Body of pancreas (tissue), 4 donors: ENCODE results near the gene IPPK. TPM values are rescaled to one million over a fixed set of nuclear protein-coding genes. Genes with fewer than 3 reads are reported as not detected.

ENCODE experiments used
- ATAC-seq: fragments of 150-250 bp; one replicate; pipeline ENCODE4 v1.9.1; 2016
- DNase-seq, 4 donors: peaks; one replicate each; pipeline ENCODE4 v3.0.0-alpha.2; 2019
- H3K27ac ChIP-seq, 4 donors: fragments of 200-600 bp; sonication (generic); 1 replicate in 3 of 4; 2 replicates in 1 of 4; pipeline versions ENCODE4 v1.5.1 to v1.6.1; 2016 to 2019; ENCODE audit warnings: mild to moderate bottlenecking in 1 of 4, mixed read lengths in 1 of 4, moderate library complexity in 1 of 4
- H3K27me3 ChIP-seq, 2 donors: fragments of 200-600 bp; sonication (generic); one replicate each; pipeline ENCODE4 v1.6.0; 2016; ENCODE audit warnings: mild to moderate bottlenecking in 1 of 2
- H3K36me3 ChIP-seq, 2 donors: fragments of 200-600 bp; sonication (generic); replicated peaks in 1 of 2; 2 replicates each; pipeline ENCODE4 v1.5.1; 2016; ENCODE audit warnings: low read depth in 2 of 2; ENCODE audit not compliant: insufficient read depth in 1 of 2
- H3K4me1 ChIP-seq: fragments of 200-600 bp; sonication (generic); one replicate; pipeline ENCODE4 v1.6.0; 2016
- H3K4me3 ChIP-seq, 2 donors: fragments of 200-600 bp; sonication (generic); 1 replicate in 1 of 2; 2 replicates in 1 of 2; pipeline ENCODE4 v1.5.1; 2016 to 2019
- H3K9me3 ChIP-seq, 3 donors: fragments of 200-600 bp; sonication (generic); 1 replicate in 2 of 3; 2 replicates in 1 of 3; pipeline ENCODE4 v1.5.1; 2016
- POLR2A ChIP-seq, 3 donors: fragments of 450-650 bp; IDR thresholded peaks; one replicate each; pipeline ENCODE4 v1.6.1; 2016; ENCODE audit warnings: antibody characterized with exemption in 3 of 3, mild to moderate bottlenecking in 2 of 3
- WGBS, 2 donors: methylation state at CpG; one replicate each; pipeline ENCODE4 v1.1.5; 2017; 5-methylcytosine and 5-hydroxymethylcytosine counted together
- intact Hi-C: fragments of 100-400 bp; cut with DNase I; formaldehyde crosslinking; loops from one replicate; pipeline ENCODE4 v1.15.1; 2023
- total RNA-seq, 2 donors: library from RNA; depleted of rRNA; stranded (reverse); fragments of >200 nt; gene quantifications; one replicate each; pipeline ENCODE4 v1.1.0, GENCODE V29; 2016
- TF ChIP-seq, protein P1 (sequence below), 7 experiments: fragments of 450-650 bp in 4 of 7; fragments of 200-600 bp in 3 of 7; sonication (generic) in 3 of 7; IDR thresholded peaks; one replicate each; pipeline ENCODE4 v1.5.1; 2016 to 2019; ENCODE audit warnings: antibody characterized with exemption in 7 of 7

Gene IPPK
- total RNA-seq, 2 donors from 2014 or later = 2.9 to 6.3 TPM

DNA sequence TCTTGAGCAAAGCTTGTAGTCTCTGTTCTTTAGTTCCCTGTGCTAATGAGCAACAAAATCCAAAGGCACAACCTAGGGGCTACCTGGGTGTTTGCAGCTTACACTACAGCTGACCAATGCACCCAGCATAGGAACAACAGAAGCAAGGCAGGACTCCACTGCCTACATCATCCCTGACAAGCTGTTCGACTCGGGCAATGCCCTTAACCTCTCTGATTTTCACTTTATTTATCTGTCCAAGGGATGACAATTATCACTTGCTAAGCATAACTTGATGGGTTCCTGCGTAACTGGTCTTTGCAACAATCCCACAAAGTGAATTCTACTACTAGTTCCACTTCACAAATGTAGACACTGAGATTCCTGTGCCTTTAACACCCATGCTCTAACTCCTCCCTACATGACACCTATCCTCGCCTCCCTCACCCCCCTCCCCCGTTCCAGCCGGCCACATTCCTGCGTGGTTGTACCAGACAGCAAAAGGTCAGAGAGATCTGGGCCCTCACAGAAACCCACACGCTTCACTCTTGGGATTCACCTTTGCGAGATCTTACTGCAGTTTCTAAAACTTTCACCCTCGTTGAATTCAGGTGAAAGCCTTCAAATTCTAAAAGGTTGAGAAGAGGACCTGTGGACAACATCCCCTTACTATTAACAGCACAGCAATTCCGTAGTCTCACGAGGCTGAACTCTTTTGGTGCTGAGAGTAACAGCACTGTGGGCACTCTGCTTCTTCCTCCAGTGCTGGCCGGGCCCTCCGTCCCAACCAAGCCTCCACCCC, 995 bp downstream of the IPPK start:
- no peak for ATAC-seq
- Histone ChIP-seq H3K27ac (peak overlapping the region in 3 of 4 donors; percentile 61 to 86 (median 82)), H3K27me3 (no peaks in the 10 kb centered on the region), H3K4me1 (peaks cover 39% of the 10 kb centered on the region), H3K9me3 (no peaks in the 10 kb centered on the region), H3K36me3 (no peaks in the 10 kb centered on the region), H3K4me3 (peak overlapping the region; percentile 93 to 99)
- 16 to 17% methylated on average over 14 of the region's 14 CpGs for WGBS, 2 donors
- DNase-seq = peak in 3 of 4 donors; percentile 25 to 44 (median 34)
- intact Hi-C loops = no loop called here
- TF ChIP-seq, protein P1, sequence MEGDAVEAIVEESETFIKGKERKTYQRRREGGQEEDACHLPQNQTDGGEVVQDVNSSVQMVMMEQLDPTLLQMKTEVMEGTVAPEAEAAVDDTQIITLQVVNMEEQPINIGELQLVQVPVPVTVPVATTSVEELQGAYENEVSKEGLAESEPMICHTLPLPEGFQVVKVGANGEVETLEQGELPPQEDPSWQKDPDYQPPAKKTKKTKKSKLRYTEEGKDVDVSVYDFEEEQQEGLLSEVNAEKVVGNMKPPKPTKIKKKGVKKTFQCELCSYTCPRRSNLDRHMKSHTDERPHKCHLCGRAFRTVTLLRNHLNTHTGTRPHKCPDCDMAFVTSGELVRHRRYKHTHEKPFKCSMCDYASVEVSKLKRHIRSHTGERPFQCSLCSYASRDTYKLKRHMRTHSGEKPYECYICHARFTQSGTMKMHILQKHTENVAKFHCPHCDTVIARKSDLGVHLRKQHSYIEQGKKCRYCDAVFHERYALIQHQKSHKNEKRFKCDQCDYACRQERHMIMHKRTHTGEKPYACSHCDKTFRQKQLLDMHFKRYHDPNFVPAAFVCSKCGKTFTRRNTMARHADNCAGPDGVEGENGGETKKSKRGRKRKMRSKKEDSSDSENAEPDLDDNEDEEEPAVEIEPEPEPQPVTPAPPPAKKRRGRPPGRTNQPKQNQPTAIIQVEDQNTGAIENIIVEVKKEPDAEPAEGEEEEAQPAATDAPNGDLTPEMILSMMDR (IDR thresholded peaks at IDR 0.05) = no peak
- TF ChIP-seq POLR2A (IDR thresholded peaks at IDR 0.05) = no peak

DNA sequence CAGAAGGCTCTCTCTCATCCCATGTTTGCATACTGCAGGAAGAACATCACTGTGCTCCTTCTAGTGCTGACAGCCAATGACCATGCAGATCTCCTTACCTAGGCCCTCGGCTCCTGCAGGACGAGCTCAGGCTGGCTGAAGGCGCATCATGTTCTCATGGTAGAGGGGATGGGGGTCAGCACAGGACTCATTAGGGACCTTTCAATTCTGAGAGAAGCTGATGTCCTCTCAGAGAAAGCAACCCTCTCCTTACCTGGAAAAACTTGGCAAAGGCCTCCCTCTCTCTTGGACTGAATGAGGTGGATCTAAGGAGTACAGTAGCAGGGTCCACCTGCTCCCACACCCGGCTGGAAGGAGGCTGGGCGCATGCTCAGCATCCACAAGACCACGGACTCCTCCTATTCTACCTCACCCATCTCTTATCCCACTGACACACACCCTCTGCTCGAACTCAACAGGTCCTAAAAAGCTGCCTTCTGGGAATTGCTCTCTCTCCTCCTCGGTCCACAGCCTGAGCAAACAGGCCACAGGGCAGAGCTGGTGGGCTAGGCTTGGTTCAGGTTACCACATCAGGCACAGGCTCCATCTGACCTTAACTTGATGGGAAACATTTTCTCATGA, 2.9 kb downstream of the IPPK start:
- TF ChIP-seq, protein P1 (IDR thresholded peaks at IDR 0.05) = no peak
- TF ChIP-seq POLR2A (IDR thresholded peaks at IDR 0.05) = no peak
- intact Hi-C loops = no loop called here
- Histone ChIP-seq H3K36me3 (no peaks in the 10 kb centered on the region), H3K4me3 (no peak overlapping the region), H3K4me1 (peaks cover 39% of the 10 kb centered on the region), H3K9me3 (no peaks in the 10 kb centered on the region), H3K27ac (no peak overlapping the region), H3K27me3 (no peaks in the 10 kb centered on the region)
- no peak for DNase-seq
- ATAC-seq = no peak
- WGBS, 2 donors = 83 to 84% methylated on average over 7 to 8 of the region's 8 CpGs

GRCh38 chr9:92666236-92666635, 3.7 kb downstream of the IPPK start:
- Histone ChIP-seq H3K36me3 (no peaks in the 10 kb centered on the region), H3K27ac (peak overlapping the region in 2 of 4 donors; percentile 26 to 42), H3K27me3 (no peaks in the 10 kb centered on the region), H3K4me3 (no peak overlapping the region), H3K4me1 (peaks cover 34% of the 10 kb centered on the region), H3K9me3 (no peaks in the 10 kb centered on the region)
- DNase-seq (peak in 3 of 4 donors; percentile 16 to 19 (median 17)), ATAC-seq (no peak)
- no peak for TF ChIP-seq POLR2A (IDR thresholded peaks at IDR 0.05)
- TF ChIP-seq, protein P1 (IDR thresholded peaks at IDR 0.05) = no peak
- WGBS, 2 donors = 47 to 54% methylated on average over 5 to 6 of the region's 6 CpGs
- intact Hi-C loops = no loop called here

- no peak for ATAC-seq
- Histone ChIP-seq H3K27me3 (no peaks in the 10 kb centered on the region), H3K27ac (peak overlapping the region in 2 of 4 donors; percentile 26 to 42), H3K4me3 (no peak overlapping the region), H3K36me3 (no peaks in the 10 kb centered on the region), H3K9me3 (no peaks in the 10 kb centered on the region), H3K4me1 (peaks cover 30% of the 10 kb centered on the region)
- no peak for DNase-seq
- TF ChIP-seq POLR2A (IDR thresholded peaks at IDR 0.05) = no peak
- TF ChIP-seq, protein P1 (IDR thresholded peaks at IDR 0.05) = no peak
- intact Hi-C loops = no loop called here
- WGBS, 2 donors = 49 to 54% methylated on average over 3 of the region's 3 CpGs
Observed at GRCh38 chr9:92665836-92666235, 4.1 kb downstream of the IPPK start.
